Activated CD8-positive, alpha-beta T cell treated with anti-CD3 and anti-CD28 coated beads for 36 hours (primary cell): ENCODE measurements around the gene CCDC50. TPM values are rescaled to one million over a fixed set of nuclear protein-coding genes. Genes with fewer than 3 reads are reported as not detected.

Source experiments
- ATAC-seq: fragments of 200-7000 bp; cut with Tn5 transposase; one replicate; pipeline ENCODE4 v1.10.0; 2021; ENCODE audit warnings: mild to moderate bottlenecking, moderate library complexity
- CTCF ChIA-PET: fragments of 350-600 bp; sonication (Branson Sonifier 250); formaldehyde crosslinking; loops from one replicate; lab custom pipeline; 2021; ENCODE audit warnings: antibody characterized with exemption; lab: Charles Lee
- POLR2A ChIA-PET: fragments of 350-600 bp; sonication (Branson Sonifier 250); formaldehyde crosslinking; loops from one replicate; lab custom pipeline; 2021; ENCODE audit warnings: antibody characterized with exemption; lab: Charles Lee
- DNase-seq: peaks from one replicate; pipeline ENCODE4 v3.0.0-alpha.2; 2020
- H3K27ac Mint-ChIP-seq: one replicate; pipeline ENCODE4 v1.8.0; 2021; ENCODE audit warnings: mild to moderate bottlenecking, mixed read lengths
- H3K27me3 Mint-ChIP-seq: one replicate; pipeline ENCODE4 v1.8.0; 2021; ENCODE audit warnings: mixed read lengths
- H3K36me3 Mint-ChIP-seq: one replicate; pipeline ENCODE4 v1.8.0; 2021; ENCODE audit warnings: low read depth, mixed read lengths
- H3K4me1 Mint-ChIP-seq: one replicate; pipeline ENCODE4 v1.8.0; 2021; ENCODE audit warnings: low read depth, mixed read lengths
- H3K4me3 Mint-ChIP-seq: one replicate; pipeline ENCODE4 v1.8.0; 2021; ENCODE audit warnings: mild to moderate bottlenecking, moderate library complexity, mixed read lengths
- H3K9me3 Mint-ChIP-seq: one replicate; pipeline ENCODE4 v1.8.0; 2021; ENCODE audit warnings: mixed read lengths
- CTCF ChIP-seq: fragments of 200-600 bp; IDR thresholded peaks from one replicate; pipeline ENCODE4 v1.8.0; 2022; ENCODE audit warnings: antibody characterized with exemption, mild to moderate bottlenecking
- intact Hi-C: fragments of 100-400 bp; cut with micrococcal nuclease; formaldehyde crosslinking; loops from one replicate; pipeline ENCODE4 v1.10.0; 2022
- total RNA-seq, 2 experiments: library from RNA; stranded (reverse); gene quantifications; one replicate each; pipeline ENCODE4 v1.2.3, GENCODE V29; 2021

Gene CCDC50
- total RNA-seq, 2 experiments from 2014 or later = 7.3 to 7.6 TPM

- DNase-seq = no peak
These were observed 14.7 kb downstream of the CCDC50 start for GRCh38 chr3:191343913-191344312.

GRCh38 chr3:191345334-191345733 is 16.1 kb downstream of the CCDC50 start:
- ChIA-PET CTCF (no interaction called here), POLR2A (interaction anchor here (1.5 kb wide), 1 partner anchor 16 kb away, joined by 4 read pairs; the partner anchor contains the start of gene CCDC50)
- no peak overlapping the region for H3K27ac Mint-ChIP-seq

More at GRCh38 chr3:191343913-191344312, 14.7 kb downstream of the CCDC50 start:
- Mint-ChIP-seq H3K9me3 (no peaks in the 10 kb centered on the region), H3K27me3 (no peaks in the 10 kb centered on the region), H3K36me3 (no peaks in the 10 kb centered on the region), H3K4me1 (no peaks in the 10 kb centered on the region), H3K4me3 (no peak overlapping the region), H3K27ac (no peak overlapping the region)
- ATAC-seq = no peak
- POLR2A ChIA-PET = no interaction called here
- no peak for TF ChIP-seq CTCF
- intact Hi-C loops = no loop called here
- CTCF ChIA-PET = no interaction called here

GRCh38 chr3:191347228-191347627 is 18.0 kb downstream of the CCDC50 start:
- no peak overlapping the region for H3K4me3 Mint-ChIP-seq
- H3K9me3 Mint-ChIP-seq = no peaks in the 10 kb centered on the region
- no peak overlapping the region for H3K27ac Mint-ChIP-seq
- DNase-seq (no peak), ATAC-seq (no peak)
- TF ChIP-seq CTCF = no peak
- ChIA-PET CTCF (no interaction called here), POLR2A (no interaction called here)
- intact Hi-C loops = no loop called here
- no peaks in the 10 kb centered on the region for H3K4me1 Mint-ChIP-seq
- H3K36me3 Mint-ChIP-seq = no peaks in the 10 kb centered on the region
- no peaks in the 10 kb centered on the region for H3K27me3 Mint-ChIP-seq

More at GRCh38 chr3:191345334-191345733, 16.1 kb downstream of the CCDC50 start:
- no peak for TF ChIP-seq CTCF
- intact Hi-C loops = no loop called here
- ATAC-seq = no peak
- no peaks in the 10 kb centered on the region for H3K9me3 Mint-ChIP-seq
- H3K27me3 Mint-ChIP-seq = no peaks in the 10 kb centered on the region
- no peak for DNase-seq
- H3K36me3 Mint-ChIP-seq = no peaks in the 10 kb centered on the region
- H3K4me3 Mint-ChIP-seq = no peak overlapping the region
- H3K4me1 Mint-ChIP-seq = no peaks in the 10 kb centered on the region

GRCh38 chr3:191348098-191348497 is 18.9 kb downstream of the CCDC50 start:
- TF ChIP-seq CTCF = no peak
- Mint-ChIP-seq H3K4me1 (no peaks in the 10 kb centered on the region), H3K4me3 (no peak overlapping the region), H3K36me3 (no peaks in the 10 kb centered on the region), H3K9me3 (no peaks in the 10 kb centered on the region), H3K27ac (no peak overlapping the region), H3K27me3 (no peaks in the 10 kb centered on the region)
- POLR2A ChIA-PET = no interaction called here
- intact Hi-C loops = no loop called here
- DNase-seq = no peak
- ATAC-seq = no peak
- CTCF ChIA-PET = no interaction called here

- Mint-ChIP-seq H3K36me3 (no peaks in the 10 kb centered on the region), H3K27me3 (no peaks in the 10 kb centered on the region), H3K27ac (no peak overlapping the region), H3K4me3 (no peak overlapping the region), H3K4me1 (peaks cover 3% of the 10 kb centered on the region), H3K9me3 (no peaks in the 10 kb centered on the region)
- no peak for ATAC-seq
- TF ChIP-seq CTCF = no peak
- intact Hi-C loops = no loop called here
- CTCF ChIA-PET = interaction anchor here (0.6 kb wide), 1 partner anchor 199 kb away, joined by 3 read pairs; no protein-coding TSS in a partner anchor
- POLR2A ChIA-PET = no interaction called here
- no peak for DNase-seq
These were observed 21.3 kb downstream of the CCDC50 start for GRCh38 chr3:191350396-191351090.
